CD4-positive, CD25-positive, alpha-beta regulatory T cell (primary cell): ENCODE data around the gene SORCS2. TPM values are rescaled to one million over a fixed set of nuclear protein-coding genes. Genes with fewer than 3 reads are reported as not detected.

Experiments
- ATAC-seq, 2 donors: fragments of 150-1000 bp; cut with Tn5 transposase; one replicate each; pipeline ENCODE4 v1.10.0; 2021; ENCODE audit warnings: low read depth in 2 of 2, moderate number of reproducible peaks in 2 of 2, moderate library complexity in 1 of 2
- DNase-seq, 3 donors: peaks; one replicate each; pipeline versions ENCODE4 v3.0.0 to v3.0.0-alpha.2; 2012 to 2022; ENCODE audit warnings: mixed read lengths in 1 of 3
- H3K27ac ChIP-seq: one replicate; pipeline ENCODE4 v1.7.0; 2013; ENCODE audit warnings: mild to moderate bottlenecking, low read length; ENCODE audit not compliant: insufficient read depth, poor library complexity, severe bottlenecking
- H3K27me3 ChIP-seq: one replicate; pipeline ENCODE4 v1.7.0; 2013; ENCODE audit warnings: low read length; ENCODE audit not compliant: control insufficient read depth, insufficient read depth
- H3K36me3 ChIP-seq: one replicate; pipeline ENCODE4 v1.7.0; 2013; ENCODE audit warnings: mild to moderate bottlenecking, low read length, moderate library complexity; ENCODE audit not compliant: control insufficient read depth, insufficient read depth
- H3K4me1 ChIP-seq: 2 replicates; pipeline ENCODE4 v1.7.0; 2013; ENCODE audit warnings: mild to moderate bottlenecking, low read length; ENCODE audit not compliant: insufficient read depth, control insufficient read depth, poor library complexity, severe bottlenecking
- H3K4me3 ChIP-seq: one replicate; pipeline ENCODE4 v1.7.0; 2013; ENCODE audit warnings: low read depth, mild to moderate bottlenecking, low read length, moderate library complexity
- H3K9me3 ChIP-seq, 2 experiments: 1 replicate in 1 of 2; 2 replicates in 1 of 2; pipeline ENCODE4 v1.7.0; 2013; ENCODE audit warnings: low read length in 2 of 2, mild to moderate bottlenecking in 1 of 2, moderate library complexity in 1 of 2; ENCODE audit not compliant: control insufficient read depth in 2 of 2
- H3K27ac Mint-ChIP-seq, 3 donors: one replicate each; pipeline ENCODE4 v1.8.0; 2020 to 2022; ENCODE audit warnings: mild to moderate bottlenecking in 3 of 3, mixed read lengths in 3 of 3, moderate library complexity in 2 of 3
- H3K27me3 Mint-ChIP-seq: one replicate; pipeline ENCODE4 v1.8.0; 2022; ENCODE audit warnings: mild to moderate bottlenecking, mixed read lengths
- H3K36me3 Mint-ChIP-seq: one replicate; pipeline ENCODE4 v1.8.0; 2020; ENCODE audit warnings: mixed read lengths
- H3K4me1 Mint-ChIP-seq, 4 donors: one replicate each; pipeline ENCODE4 v1.8.0; 2020 to 2022; ENCODE audit warnings: mixed read lengths in 4 of 4, mild to moderate bottlenecking in 1 of 4
- H3K4me3 Mint-ChIP-seq, 4 donors: one replicate each; pipeline ENCODE4 v1.8.0; 2020 to 2022; ENCODE audit warnings: mild to moderate bottlenecking in 4 of 4, mixed read lengths in 4 of 4, moderate library complexity in 3 of 4
- H3K9me3 Mint-ChIP-seq, 7 donors: one replicate each; pipeline ENCODE4 v1.8.0; 2020 to 2022; ENCODE audit warnings: mixed read lengths in 7 of 7, mild to moderate bottlenecking in 3 of 7, moderate library complexity in 2 of 7
- polyA plus RNA-seq, 4 donors: library from polyadenylated mRNA; unstranded; fragments of 300-500 nt; fragmentation: Illumina TruSeq; gene quantifications; one replicate each; pipeline ENCODE4 v1.2.3, GENCODE V29; 2021
- total RNA-seq: library from RNA; stranded (reverse); gene quantifications from one replicate; pipeline ENCODE4 v1.2.3, GENCODE V29; 2022

SORCS2 gene
- total and polyA plus RNA-seq, 5 donors from 2014 or later = not detected

GRCh38 chr4:7206911-7207567 lies 14.7 kb downstream of the SORCS2 start:
- Histone ChIP-seq H3K27ac (no peak overlapping the region), H3K36me3 (no peaks in the 10 kb centered on the region), H3K4me1 (no peaks in the 10 kb centered on the region), H3K4me3 (no peak overlapping the region), H3K27me3 (no peaks in the 10 kb centered on the region), H3K9me3 (no peaks in the 10 kb centered on the region)
- no peaks in the 10 kb centered on the region for H3K4me1 Mint-ChIP-seq
- ATAC-seq (no peak), DNase-seq (no peak)
- peaks cover 0 to 3% (median 0%) of the 10 kb centered on the region in 7 donors for H3K9me3 Mint-ChIP-seq
- H3K27ac Mint-ChIP-seq = no peak overlapping the region
- H3K27me3 Mint-ChIP-seq = peaks cover 8% of the 10 kb centered on the region
- no peak overlapping the region for H3K4me3 Mint-ChIP-seq
- H3K36me3 Mint-ChIP-seq = no peaks in the 10 kb centered on the region

GRCh38 chr4:7207628-7208231 lies 15.4 kb downstream of the SORCS2 start:
- Histone ChIP-seq H3K27ac (no peak overlapping the region), H3K4me1 (no peaks in the 10 kb centered on the region), H3K4me3 (no peak overlapping the region), H3K9me3 (no peaks in the 10 kb centered on the region), H3K36me3 (no peaks in the 10 kb centered on the region), H3K27me3 (no peaks in the 10 kb centered on the region)
- Mint-ChIP-seq H3K9me3 (peaks cover 0 to 3% (median 0%) of the 10 kb centered on the region in 7 donors), H3K27ac (no peak overlapping the region), H3K36me3 (no peaks in the 10 kb centered on the region), H3K27me3 (peaks cover 4% of the 10 kb centered on the region), H3K4me1 (no peaks in the 10 kb centered on the region), H3K4me3 (no peak overlapping the region)
- ATAC-seq = no peak
- no peak for DNase-seq

- no peak for DNase-seq
- no peak overlapping the region for H3K4me3 ChIP-seq
- no peaks in the 10 kb centered on the region for H3K4me1 ChIP-seq
- peaks cover 0 to 3% (median 0%) of the 10 kb centered on the region in 7 donors for H3K9me3 Mint-ChIP-seq
- no peaks in the 10 kb centered on the region for H3K9me3 ChIP-seq
- no peak overlapping the region for H3K4me3 Mint-ChIP-seq
- H3K27me3 Mint-ChIP-seq = no peaks in the 10 kb centered on the region
- H3K27ac ChIP-seq = no peak overlapping the region
- no peaks in the 10 kb centered on the region for H3K36me3 ChIP-seq
- no peaks in the 10 kb centered on the region for H3K27me3 ChIP-seq
- no peaks in the 10 kb centered on the region for H3K36me3 Mint-ChIP-seq
- H3K27ac Mint-ChIP-seq = no peak overlapping the region
- no peaks in the 10 kb centered on the region for H3K4me1 Mint-ChIP-seq
- no peak for ATAC-seq
Measured at GRCh38 chr4:7208509-7209451, 16.4 kb downstream of the SORCS2 start.

- Histone ChIP-seq H3K4me3 (no peak overlapping the region), H3K4me1 (no peaks in the 10 kb centered on the region), H3K9me3 (no peaks in the 10 kb centered on the region), H3K27me3 (no peaks in the 10 kb centered on the region), H3K36me3 (no peaks in the 10 kb centered on the region), H3K27ac (no peak overlapping the region)
- H3K36me3 Mint-ChIP-seq = no peaks in the 10 kb centered on the region
- H3K4me1 Mint-ChIP-seq = no peaks in the 10 kb centered on the region
- no peak overlapping the region for H3K4me3 Mint-ChIP-seq
- no peak for DNase-seq
- H3K27me3 Mint-ChIP-seq = no peaks in the 10 kb centered on the region
- no peak for ATAC-seq
- no peak overlapping the region for H3K27ac Mint-ChIP-seq
- peaks cover 0 to 4% (median 0%) of the 10 kb centered on the region in 7 donors for H3K9me3 Mint-ChIP-seq
Measured at GRCh38 chr4:7209699-7210098, 17.4 kb downstream of the SORCS2 start.

GRCh38 chr4:7210824-7211223 lies 18.5 kb downstream of the SORCS2 start:
- H3K4me3 Mint-ChIP-seq = no peak overlapping the region

GRCh38 chr4:7212101-7212674 lies 19.9 kb downstream of the SORCS2 start:
- H3K4me1 Mint-ChIP-seq = no peaks in the 10 kb centered on the region
- no peak overlapping the region for H3K4me3 Mint-ChIP-seq
- no peaks in the 10 kb centered on the region for H3K36me3 Mint-ChIP-seq
- no peaks in the 10 kb centered on the region for H3K27me3 ChIP-seq
- H3K9me3 ChIP-seq = no peaks in the 10 kb centered on the region
- peaks cover 0 to 6% (median 0%) of the 10 kb centered on the region in 7 donors for H3K9me3 Mint-ChIP-seq
- H3K4me3 ChIP-seq = no peak overlapping the region
- no peaks in the 10 kb centered on the region for H3K27me3 Mint-ChIP-seq
- no peak for ATAC-seq
- no peak overlapping the region for H3K27ac Mint-ChIP-seq
- DNase-seq = no peak
- H3K4me1 ChIP-seq = no peaks in the 10 kb centered on the region
- no peak overlapping the region for H3K27ac ChIP-seq
- H3K36me3 ChIP-seq = no peaks in the 10 kb centered on the region

More at GRCh38 chr4:7210824-7211223, 18.5 kb downstream of the SORCS2 start:
- H3K27ac ChIP-seq = no peak overlapping the region
- H3K4me3 ChIP-seq = no peak overlapping the region
- no peaks in the 10 kb centered on the region for H3K27me3 ChIP-seq
- H3K9me3 ChIP-seq = no peaks in the 10 kb centered on the region
- Mint-ChIP-seq H3K27me3 (no peaks in the 10 kb centered on the region), H3K36me3 (no peaks in the 10 kb centered on the region), H3K27ac (no peak overlapping the region), H3K4me1 (no peaks in the 10 kb centered on the region), H3K9me3 (peaks cover 0 to 5% (median 0%) of the 10 kb centered on the region in 7 donors)
- no peaks in the 10 kb centered on the region for H3K4me1 ChIP-seq
- no peak for DNase-seq
- H3K36me3 ChIP-seq = no peaks in the 10 kb centered on the region
- ATAC-seq = no peak

- H3K27me3 Mint-ChIP-seq = no peaks in the 10 kb centered on the region
- Histone ChIP-seq H3K27me3 (no peaks in the 10 kb centered on the region), H3K27ac (no peak overlapping the region), H3K4me3 (no peak overlapping the region), H3K4me1 (no peaks in the 10 kb centered on the region), H3K36me3 (no peaks in the 10 kb centered on the region), H3K9me3 (no peaks in the 10 kb centered on the region)
- H3K4me1 Mint-ChIP-seq = no peaks in the 10 kb centered on the region
- H3K4me3 Mint-ChIP-seq = no peak overlapping the region
- no peak for DNase-seq
- ATAC-seq = no peak
- H3K27ac Mint-ChIP-seq = peak overlapping the region in 1 of 3 donors; percentile 20
- peaks cover 0 to 6% (median 0%) of the 10 kb centered on the region in 7 donors for H3K9me3 Mint-ChIP-seq
- H3K36me3 Mint-ChIP-seq = no peaks in the 10 kb centered on the region
Measured at GRCh38 chr4:7212921-7213320, 20.6 kb downstream of the SORCS2 start.
